ENCODE measurements around the gene ZBTB8B. TPM values are rescaled to one million over a fixed set of nuclear protein-coding genes. Genes with fewer than 3 reads are reported as not detected.

The ZBTB8B gene
- polyA plus RNA-seq, 1 of the 3 experiments (the other 2 are of a cell fraction) = 0.08 TPM

DNA sequence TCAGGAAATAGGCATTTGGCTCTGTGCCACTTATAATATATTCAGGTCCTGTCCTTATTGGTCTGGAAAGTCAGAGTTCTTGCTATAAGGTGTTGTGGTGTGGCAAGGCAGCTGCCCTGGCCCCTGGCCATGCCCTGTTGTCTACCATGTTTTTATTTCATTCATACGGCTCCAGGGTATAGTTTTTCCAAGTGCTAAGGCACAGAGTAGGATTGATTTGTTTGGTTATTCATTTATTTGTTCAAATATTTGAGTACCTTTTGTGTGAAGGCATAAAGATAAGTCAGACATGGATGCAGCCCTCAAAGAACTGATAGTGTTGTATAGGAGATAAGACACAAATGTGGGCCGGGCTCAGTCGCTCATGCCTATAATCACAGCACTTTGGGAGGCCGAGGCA lies 10.1 kb downstream of the ZBTB8B start:
- no peaks in the 10 kb centered on the region for H3K9me2 ChIP-seq
- H3K4me3 ChIP-seq (ENCODE audit: low read depth in 2 of 2, low read length in 1 of 2) = no peak overlapping the region
- H3F3A ChIP-seq (replicated peaks; ENCODE audit: insufficient read depth) = no peaks in the 10 kb centered on the region
- no peak overlapping the region for H3K9ac ChIP-seq
- no peak overlapping the region for H2AFZ ChIP-seq (ENCODE audit: low read depth)
- ChIA-PET CTCF (no interaction called here), POLR2A (no interaction called here)
- no peaks in the 10 kb centered on the region for H3K27me3 ChIP-seq (ENCODE audit: insufficient read depth)
- no peak overlapping the region for H3K27ac ChIP-seq (ENCODE audit: low read depth in 2 of 2, low read length in 1 of 2)
- no peaks in the 10 kb centered on the region for H3K9me3 ChIP-seq
- no peak for TF ChIP-seq MXI1 (IDR thresholded peaks at IDR 0.05; ENCODE audit: low read depth, low read length)
- H3K4me2 ChIP-seq = no peak overlapping the region
- no peaks in the 10 kb centered on the region for H3K79me2 ChIP-seq (ENCODE audit: insufficient read depth)
- H3K36me3 ChIP-seq (replicated peaks in 1 of 2; ENCODE audit: control insufficient read depth in 1 of 2, insufficient read depth in 2 of 2, low read length in 1 of 2) = no peaks in the 10 kb centered on the region
- WGBS (ENCODE audit: low lambda C conversion rate) = 88% methylated on average over 4 of the region's 4 CpGs
- no peaks in the 10 kb centered on the region for H3K4me1 ChIP-seq (ENCODE audit: control insufficient read depth in 1 of 2, insufficient read depth in 2 of 2, low read depth in 1 of 2, low read length in 1 of 2)
- no peaks in the 10 kb centered on the region for H4K20me1 ChIP-seq (ENCODE audit: insufficient read depth)
- no peak for DNase-seq

GRCh38 chr1:32480003-32480402 lies 15.1 kb downstream of the ZBTB8B start:
- Histone ChIP-seq H3K9me2 (no peaks in the 10 kb centered on the region), H3K79me2 (ENCODE audit: insufficient read depth) (no peaks in the 10 kb centered on the region), H2AFZ (ENCODE audit: low read depth) (no peak overlapping the region), H3K4me3 (ENCODE audit: low read depth in 2 of 2, low read length in 1 of 2) (no peak overlapping the region), H3K27ac (ENCODE audit: low read depth in 2 of 2, low read length in 1 of 2) (no peak overlapping the region), H3K4me2 (no peak overlapping the region), H3K36me3 (replicated peaks in 1 of 2; ENCODE audit: control insufficient read depth in 1 of 2, insufficient read depth in 2 of 2, low read length in 1 of 2) (no peaks in the 10 kb centered on the region), H3K27me3 (ENCODE audit: insufficient read depth) (no peaks in the 10 kb centered on the region), H3K4me1 (ENCODE audit: control insufficient read depth in 1 of 2, insufficient read depth in 2 of 2, low read depth in 1 of 2, low read length in 1 of 2) (no peaks in the 10 kb centered on the region; a peak in 1 of 4 replicates), H3K9ac (no peak overlapping the region), H3K9me3 (no peaks in the 10 kb centered on the region), H3F3A (replicated peaks; ENCODE audit: insufficient read depth) (peaks cover under 1% of the 10 kb centered on the region), H4K20me1 (ENCODE audit: insufficient read depth) (no peaks in the 10 kb centered on the region)
- POLR2A ChIA-PET = no interaction called here
- WGBS (ENCODE audit: low lambda C conversion rate) = 48% methylated on average over 2 of the region's 2 CpGs
- no peak for TF ChIP-seq FOSL2 (IDR thresholded peaks at IDR 0.05; ENCODE audit: borderline replicate concordance, low read depth)
- no peak for TF ChIP-seq RCOR1 (IDR thresholded peaks at IDR 0.05; ENCODE audit: low read length)
- no peak for TF ChIP-seq MXI1 (IDR thresholded peaks at IDR 0.05; ENCODE audit: low read depth, low read length)
- no peak for TF ChIP-seq RFX5 (IDR thresholded peaks at IDR 0.05; ENCODE audit: low read length)
- TF ChIP-seq, protein P1, sequence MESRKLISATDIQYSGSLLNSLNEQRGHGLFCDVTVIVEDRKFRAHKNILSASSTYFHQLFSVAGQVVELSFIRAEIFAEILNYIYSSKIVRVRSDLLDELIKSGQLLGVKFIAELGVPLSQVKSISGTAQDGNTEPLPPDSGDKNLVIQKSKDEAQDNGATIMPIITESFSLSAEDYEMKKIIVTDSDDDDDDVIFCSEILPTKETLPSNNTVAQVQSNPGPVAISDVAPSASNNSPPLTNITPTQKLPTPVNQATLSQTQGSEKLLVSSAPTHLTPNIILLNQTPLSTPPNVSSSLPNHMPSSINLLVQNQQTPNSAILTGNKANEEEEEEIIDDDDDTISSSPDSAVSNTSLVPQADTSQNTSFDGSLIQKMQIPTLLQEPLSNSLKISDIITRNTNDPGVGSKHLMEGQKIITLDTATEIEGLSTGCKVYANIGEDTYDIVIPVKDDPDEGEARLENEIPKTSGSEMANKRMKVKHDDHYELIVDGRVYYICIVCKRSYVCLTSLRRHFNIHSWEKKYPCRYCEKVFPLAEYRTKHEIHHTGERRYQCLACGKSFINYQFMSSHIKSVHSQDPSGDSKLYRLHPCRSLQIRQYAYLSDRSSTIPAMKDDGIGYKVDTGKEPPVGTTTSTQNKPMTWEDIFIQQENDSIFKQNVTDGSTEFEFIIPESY (IDR thresholded peaks at IDR 0.05; ENCODE audit: borderline replicate concordance, low read depth) = no peak
- no peak for TF ChIP-seq TEAD4 (IDR thresholded peaks at IDR 0.05; ENCODE audit: borderline replicate concordance, insufficient read depth)
- TF ChIP-seq, protein P2, sequence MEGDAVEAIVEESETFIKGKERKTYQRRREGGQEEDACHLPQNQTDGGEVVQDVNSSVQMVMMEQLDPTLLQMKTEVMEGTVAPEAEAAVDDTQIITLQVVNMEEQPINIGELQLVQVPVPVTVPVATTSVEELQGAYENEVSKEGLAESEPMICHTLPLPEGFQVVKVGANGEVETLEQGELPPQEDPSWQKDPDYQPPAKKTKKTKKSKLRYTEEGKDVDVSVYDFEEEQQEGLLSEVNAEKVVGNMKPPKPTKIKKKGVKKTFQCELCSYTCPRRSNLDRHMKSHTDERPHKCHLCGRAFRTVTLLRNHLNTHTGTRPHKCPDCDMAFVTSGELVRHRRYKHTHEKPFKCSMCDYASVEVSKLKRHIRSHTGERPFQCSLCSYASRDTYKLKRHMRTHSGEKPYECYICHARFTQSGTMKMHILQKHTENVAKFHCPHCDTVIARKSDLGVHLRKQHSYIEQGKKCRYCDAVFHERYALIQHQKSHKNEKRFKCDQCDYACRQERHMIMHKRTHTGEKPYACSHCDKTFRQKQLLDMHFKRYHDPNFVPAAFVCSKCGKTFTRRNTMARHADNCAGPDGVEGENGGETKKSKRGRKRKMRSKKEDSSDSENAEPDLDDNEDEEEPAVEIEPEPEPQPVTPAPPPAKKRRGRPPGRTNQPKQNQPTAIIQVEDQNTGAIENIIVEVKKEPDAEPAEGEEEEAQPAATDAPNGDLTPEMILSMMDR (IDR thresholded peaks at IDR 0.05) = no peak
- TF ChIP-seq SIN3A (IDR thresholded peaks at IDR 0.05; ENCODE audit: borderline replicate concordance, low read depth, low read length) = no peak
- TF ChIP-seq REST (IDR thresholded peaks at IDR 0.05; ENCODE audit: low read depth, low read length) = no peak
- TF ChIP-seq YY1 (IDR thresholded peaks at IDR 0.05; ENCODE audit: low read depth) = no peak
- TF ChIP-seq NFIC (IDR thresholded peaks at IDR 0.05; ENCODE audit: borderline replicate concordance) = no peak
- TF ChIP-seq, protein P3, sequence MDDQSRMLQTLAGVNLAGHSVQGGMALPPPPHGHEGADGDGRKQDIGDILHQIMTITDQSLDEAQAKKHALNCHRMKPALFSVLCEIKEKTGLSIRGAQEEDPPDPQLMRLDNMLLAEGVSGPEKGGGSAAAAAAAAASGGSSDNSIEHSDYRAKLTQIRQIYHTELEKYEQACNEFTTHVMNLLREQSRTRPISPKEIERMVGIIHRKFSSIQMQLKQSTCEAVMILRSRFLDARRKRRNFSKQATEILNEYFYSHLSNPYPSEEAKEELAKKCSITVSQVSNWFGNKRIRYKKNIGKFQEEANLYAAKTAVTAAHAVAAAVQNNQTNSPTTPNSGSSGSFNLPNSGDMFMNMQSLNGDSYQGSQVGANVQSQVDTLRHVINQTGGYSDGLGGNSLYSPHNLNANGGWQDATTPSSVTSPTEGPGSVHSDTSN (IDR thresholded peaks at IDR 0.05) = no peak
- no peak for TF ChIP-seq MAX (IDR thresholded peaks at IDR 0.05; ENCODE audit: low read depth)
- TF ChIP-seq RAD21 (IDR thresholded peaks at IDR 0.05; ENCODE audit: low read length) = no peak
- no peak for TF ChIP-seq TCF12 (IDR thresholded peaks at IDR 0.05)
- no peak for DNase-seq
- CTCF ChIA-PET = no interaction called here
